Neuronal stem cell (in vitro differentiated cells): ENCODE data around the gene CRYAB.
A peak's percentile ranks its signal among the peaks of the same experiment; 100 is the strongest.

Experiments
- DNase-seq: peaks from one replicate; pipeline ENCODE4 v3.0.0-alpha.2; 2013; ENCODE audit warnings: low spot score
- H2AFZ ChIP-seq: one replicate; pipeline ENCODE4 v1.6.1; 2013; ENCODE audit warnings: mild to moderate bottlenecking, low read length, inconsistent platforms
- H2AK5ac ChIP-seq: 2 replicates; pipeline ENCODE4 v1.6.1; 2013; ENCODE audit warnings: low read depth, mild to moderate bottlenecking, inconsistent platforms, low read length, moderate library complexity, mixed read lengths
- H2BK120ac ChIP-seq: 2 replicates; pipeline ENCODE4 v1.6.1; 2013; ENCODE audit warnings: low read depth, mild to moderate bottlenecking, inconsistent platforms, low read length, moderate library complexity, mixed read lengths
- H2BK12ac ChIP-seq: one replicate; pipeline ENCODE4 v1.6.1; 2013; ENCODE audit warnings: low read length, inconsistent platforms
- H2BK15ac ChIP-seq: 2 replicates; pipeline ENCODE4 v1.6.1; 2013; ENCODE audit warnings: mild to moderate bottlenecking, low read length, inconsistent platforms, mixed read lengths
- H2BK5ac ChIP-seq: one replicate; pipeline ENCODE4 v1.6.1; 2013; ENCODE audit warnings: inconsistent platforms, mild to moderate bottlenecking, low read length, moderate library complexity
- H3K14ac ChIP-seq: one replicate; pipeline ENCODE4 v1.6.1; 2013; ENCODE audit warnings: low read length, inconsistent platforms
- H3K18ac ChIP-seq: 2 replicates; pipeline ENCODE4 v1.6.1; 2013; ENCODE audit warnings: low read length, inconsistent platforms
- H3K23ac ChIP-seq: 2 replicates; pipeline ENCODE4 v1.6.1; 2013; ENCODE audit warnings: low read depth, mild to moderate bottlenecking, mixed read lengths, low read length, inconsistent platforms; ENCODE audit not compliant: poor library complexity
- H3K27ac ChIP-seq: replicated peaks from 3 replicates; pipeline ENCODE4 v1.5.1; 2013; ENCODE audit warnings: low read length, inconsistent platforms
- H3K27me3 ChIP-seq, 3 experiments: 2 replicates each; pipeline ENCODE4 v1.6.1; 2013; ENCODE audit warnings: low read length in 3 of 3, mild to moderate bottlenecking in 2 of 3, inconsistent platforms in 1 of 3, low read depth in 1 of 3, mixed read lengths in 1 of 3, moderate library complexity in 1 of 3; ENCODE audit not compliant: control insufficient read depth in 3 of 3, insufficient read depth in 3 of 3
- H3K36me3 ChIP-seq, 2 donors: replicated peaks in 1 of 2; 2 replicates each; pipeline ENCODE4 v1.6.1; 2013; ENCODE audit warnings: low read length in 2 of 2; ENCODE audit not compliant: control insufficient read depth in 2 of 2, insufficient read depth in 2 of 2
- H3K4ac ChIP-seq: 2 replicates; pipeline ENCODE4 v1.6.1; 2013; ENCODE audit warnings: inconsistent platforms, mild to moderate bottlenecking, low read length, moderate library complexity
- H3K4me1 ChIP-seq, 2 donors: 1 replicate in 1 of 2; 2 replicates in 1 of 2; pipeline ENCODE4 v1.6.1; 2013; ENCODE audit warnings: low read length in 2 of 2, low read depth in 1 of 2; ENCODE audit not compliant: control insufficient read depth in 2 of 2, insufficient read depth in 1 of 2
- H3K4me2 ChIP-seq: one replicate; pipeline ENCODE4 v1.6.1; 2013; ENCODE audit warnings: mild to moderate bottlenecking, low read length, inconsistent platforms; ENCODE audit not compliant: insufficient read depth, poor library complexity, severe bottlenecking
- H3K4me3 ChIP-seq, 2 donors: 2 replicates each; pipeline ENCODE4 v1.5.1; 2013; ENCODE audit warnings: low read length in 2 of 2, mild to moderate bottlenecking in 2 of 2, inconsistent platforms in 1 of 2, moderate library complexity in 1 of 2
- H3K79me1 ChIP-seq: one replicate; pipeline ENCODE4 v1.6.1; 2013; ENCODE audit warnings: low read depth, mild to moderate bottlenecking, inconsistent platforms, low read length, moderate library complexity
- H3K9ac ChIP-seq: one replicate; pipeline ENCODE4 v1.6.1; 2013; ENCODE audit warnings: mild to moderate bottlenecking, low read depth, low read length, inconsistent platforms; ENCODE audit not compliant: poor library complexity
- H3K9me3 ChIP-seq, 2 donors: replicated peaks in 1 of 2; 2 replicates each; pipeline versions ENCODE3 to v1.6.1; 2013; ENCODE audit warnings: low read length in 2 of 2, mild to moderate bottlenecking in 2 of 2, inconsistent platforms in 1 of 2, low read depth in 1 of 2, mixed read lengths in 1 of 2, moderate library complexity in 1 of 2; ENCODE audit not compliant: control insufficient read depth in 2 of 2, insufficient read depth in 1 of 2
- H4K8ac ChIP-seq: one replicate; pipeline ENCODE4 v1.6.1; 2013; ENCODE audit warnings: low read depth, mild to moderate bottlenecking, inconsistent platforms, low read length, moderate library complexity
- H4K91ac ChIP-seq: one replicate; pipeline ENCODE4 v1.6.1; 2013; ENCODE audit warnings: low read length, low read depth, mild to moderate bottlenecking, inconsistent platforms; ENCODE audit not compliant: poor library complexity
- WGBS, 2 donors: extraction: QIAGEN DNeasy Blood & Tissue Kit; methylation state at CpG; one replicate each; pipeline ENCODE4 v1.1.7; 2013; ENCODE audit warnings: missing lambda C conversion rate in 2 of 2, mixed read lengths in 1 of 2; ENCODE audit not compliant: insufficient read length in 2 of 2, insufficient replicate concordance in 1 of 2; ENCODE audit errors: extremely low coverage in 2 of 2; 5-methylcytosine and 5-hydroxymethylcytosine counted together

The CRYAB gene

DNA sequence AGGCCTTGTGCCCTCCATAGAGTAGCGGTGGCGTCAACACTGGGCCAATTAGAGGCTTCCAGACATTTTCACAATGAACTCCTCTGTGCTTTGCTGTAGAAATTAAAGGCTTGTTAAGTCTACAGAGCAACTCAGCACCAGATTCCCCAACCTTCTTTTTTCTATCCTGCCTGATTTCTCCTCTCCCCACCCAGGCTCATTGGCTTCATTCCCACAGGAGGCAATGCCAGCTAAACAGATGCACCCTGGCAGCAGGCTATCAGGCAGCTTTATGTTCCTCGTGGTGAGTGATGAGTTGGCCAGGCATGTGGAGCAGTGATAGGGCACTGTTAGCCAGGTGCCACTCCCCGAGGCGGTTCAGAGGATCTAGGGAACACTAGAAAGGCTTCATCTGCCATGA lies 30.4 kb upstream of the CRYAB start:
- H3K9ac ChIP-seq: no peak overlapping the region

GRCh38 chr11:111939836-111940604 lies 28.4 kb upstream of the CRYAB start:
- Histone ChIP-seq H2BK120ac (no peak overlapping the region), H3K9me3 (no peaks in the 10 kb centered on the region), H2BK15ac (no peak overlapping the region), H3K18ac (no peak overlapping the region), H3K27ac (no peak overlapping the region), H3K4me3 (no peak overlapping the region), H3K27me3 (no peaks in the 10 kb centered on the region), H3K4ac (no peak overlapping the region), H2BK5ac (no peak overlapping the region), H3K79me1 (no peaks in the 10 kb centered on the region), H3K36me3 (peaks cover 0 to 34% of the 10 kb centered on the region in 2 donors), H3K4me1 (peaks cover 19 to 28% of the 10 kb centered on the region in 2 donors), H4K91ac (no peak overlapping the region), H2BK12ac (no peak overlapping the region), H3K23ac (no peak overlapping the region), H2AFZ (no peak overlapping the region), H3K4me2 (no peak overlapping the region), H3K14ac (no peak overlapping the region), H3K9ac (no peak overlapping the region), H2AK5ac (no peak overlapping the region), H4K8ac (no peak overlapping the region)
- no peak for DNase-seq
- WGBS, 2 donors: no CpG with 5 or more reads among the region's 4 CpGs

More for the DNA sequence above, 30.4 kb upstream of the CRYAB start:
- Histone ChIP-seq H3K27ac (no peak overlapping the region), H2BK5ac (no peak overlapping the region), H3K4me2 (no peak overlapping the region), H4K8ac (no peak overlapping the region), H3K18ac (no peak overlapping the region), H2AFZ (no peak overlapping the region), H2BK15ac (no peak overlapping the region), H2BK12ac (no peak overlapping the region), H4K91ac (no peak overlapping the region), H3K4ac (no peak overlapping the region), H3K4me1 (peaks cover 14 to 15% of the 10 kb centered on the region in 2 donors), H2BK120ac (no peak overlapping the region), H3K27me3 (no peaks in the 10 kb centered on the region), H2AK5ac (no peak overlapping the region), H3K4me3 (no peak overlapping the region), H3K9me3 (no peaks in the 10 kb centered on the region), H3K36me3 (peaks cover 0 to 42% of the 10 kb centered on the region in 2 donors), H3K79me1 (no peaks in the 10 kb centered on the region), H3K23ac (no peak overlapping the region), H3K14ac (no peak overlapping the region)
- no CpG with 5 or more reads among the region's 5 CpGs for WGBS, 2 donors
- DNase-seq: no peak

DNA sequence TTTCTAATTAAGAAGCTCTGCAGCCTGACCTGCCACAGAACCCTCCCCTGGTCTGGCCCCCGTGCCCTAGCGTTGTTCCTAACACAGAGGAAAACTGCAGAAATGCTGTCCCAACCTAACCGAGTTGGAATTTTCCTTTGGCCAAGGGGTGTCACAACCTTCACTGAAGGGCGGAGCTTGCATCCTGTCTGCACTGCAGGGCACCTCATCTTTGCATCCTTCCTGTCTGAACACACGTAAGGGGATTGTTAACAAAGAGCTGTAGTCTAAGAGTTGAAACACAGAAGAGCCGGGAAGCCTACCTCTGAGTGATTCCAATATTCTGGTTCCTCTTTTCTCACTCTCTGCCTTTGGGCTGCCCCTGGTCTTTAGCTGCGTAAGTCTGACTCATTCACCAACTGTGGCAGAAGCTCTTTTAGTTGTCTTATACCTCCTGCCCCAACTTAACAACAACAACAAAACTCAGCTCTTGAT lies 27.2 kb upstream of the CRYAB start:
- H3K4ac ChIP-seq: no peak overlapping the region
- DNase-seq: no peak
- peak overlapping the region; percentile 41 for H3K27ac ChIP-seq
- no peaks in the 10 kb centered on the region for H3K79me1 ChIP-seq
- no peaks in the 10 kb centered on the region for H3K27me3 ChIP-seq
- no peak overlapping the region for H4K91ac ChIP-seq
- no peak overlapping the region for H2BK5ac ChIP-seq
- H3K14ac ChIP-seq: no peak overlapping the region
- H3K4me3 ChIP-seq: no peak overlapping the region
- no peak overlapping the region for H2BK15ac ChIP-seq
- H3K9ac ChIP-seq: no peak overlapping the region
- no peak overlapping the region for H3K18ac ChIP-seq
- H4K8ac ChIP-seq: no peak overlapping the region
- H2BK120ac ChIP-seq: no peak overlapping the region
- no peak overlapping the region for H2BK12ac ChIP-seq
- no peak overlapping the region for H3K4me2 ChIP-seq
- no peak overlapping the region for H2AK5ac ChIP-seq
- peaks cover 19 to 36% of the 10 kb centered on the region in 2 donors for H3K4me1 ChIP-seq
- H2AFZ ChIP-seq: no peak overlapping the region
- no peaks in the 10 kb centered on the region for H3K9me3 ChIP-seq
- no CpG with 5 or more reads among the region's 7 CpGs for WGBS, 2 donors
- H3K36me3 ChIP-seq: peaks cover 0 to 21% of the 10 kb centered on the region in 2 donors
- no peak overlapping the region for H3K23ac ChIP-seq

DNA sequence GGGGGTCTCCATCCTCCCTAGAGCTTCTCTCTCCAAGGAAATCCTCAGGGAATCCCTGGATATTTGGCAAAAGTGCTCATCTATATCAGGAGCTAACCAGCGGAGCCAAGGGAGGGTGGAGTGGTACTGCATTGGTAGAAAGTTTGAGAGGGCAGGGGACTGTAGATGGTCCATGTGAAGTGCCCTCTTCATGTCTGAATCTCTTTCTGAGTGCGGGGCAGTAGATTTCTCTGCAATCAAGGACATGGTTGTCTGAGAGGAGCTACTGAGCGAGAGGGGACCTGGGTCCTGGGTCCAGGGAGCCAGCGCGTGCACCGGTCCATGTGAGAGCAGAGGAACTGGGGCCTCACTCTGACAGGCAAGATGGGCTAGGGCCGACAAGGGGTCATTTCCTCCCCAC lies 26.3 kb upstream of the CRYAB start:
- no peak overlapping the region for H2BK120ac ChIP-seq
- H3K9ac ChIP-seq: no peak overlapping the region
- no CpG with 5 or more reads among the region's 7 CpGs for WGBS, 2 donors
- H3K4me1 ChIP-seq: peaks cover 19 to 36% of the 10 kb centered on the region in 2 donors
- H3K36me3 ChIP-seq: peaks cover 0 to 16% of the 10 kb centered on the region in 2 donors
- DNase-seq: no peak
- H2BK15ac ChIP-seq: no peak overlapping the region
- peak overlapping the region; percentile 81 for H2AFZ ChIP-seq
- no peak overlapping the region for H2BK12ac ChIP-seq
- no peaks in the 10 kb centered on the region for H3K9me3 ChIP-seq
- no peak overlapping the region for H3K23ac ChIP-seq
- peak overlapping the region; percentile 54 to 85 for H3K4me3 ChIP-seq
- peak overlapping the region; percentile 7 for H2AK5ac ChIP-seq
- H2BK5ac ChIP-seq: no peak overlapping the region
- H3K18ac ChIP-seq: peak overlapping the region; percentile 91
- H3K14ac ChIP-seq: no peak overlapping the region
- no peak overlapping the region for H3K4ac ChIP-seq
- H4K8ac ChIP-seq: no peak overlapping the region
- H3K4me2 ChIP-seq: peak overlapping the region; percentile 70
- H3K27ac ChIP-seq: peak overlapping the region; percentile 93
- H4K91ac ChIP-seq: no peak overlapping the region
- no peaks in the 10 kb centered on the region for H3K79me1 ChIP-seq
- no peaks in the 10 kb centered on the region for H3K27me3 ChIP-seq
